Endothelial cell of umbilical vein (primary cell): ENCODE measurements around the gene FSTL3. TPM values are rescaled to one million over a fixed set of nuclear protein-coding genes. Genes with fewer than 3 reads are reported as not detected.

Experiments
- BruUV-seq: library from RNA; stranded (reverse); fragments of 400-500 nt; replicated peaks from 2 replicates; lab custom pipeline; 2021; lab: Mats Ljungman, UMichigan
- CTCF ChIA-PET: fragments of 300-600, 350-600 bp; sonication (Branson Sonifier 250); formaldehyde crosslinking; loops from one replicate; lab custom pipeline; 2021; ENCODE audit warnings: antibody characterized with exemption, inconsistent platforms; lab: Charles Lee
- POLR2A ChIA-PET: fragments of 300-600, 350-600 bp; sonication (Branson Sonifier 250); formaldehyde crosslinking; loops from one replicate; lab custom pipeline; 2021; ENCODE audit warnings: antibody characterized with exemption, inconsistent platforms; lab: Charles Lee
- DNase-seq: peaks from one replicate; pipeline ENCODE4 v3.0.0-alpha.2; 2011; ENCODE audit warnings: low read depth, low spot score
- FAIRE-seq: peaks from 2 replicates; lab custom pipeline; 2011; peaks lifted over from hg19 to GRCh38; lab: Jason Lieb, UNC
- H2AFZ ChIP-seq: 2 replicates; pipeline ENCODE4 v1.6.0; 2012; ENCODE audit warnings: low read depth, low read length, control low read depth, inconsistent platforms
- H3K27ac ChIP-seq: 2 replicates; pipeline ENCODE4 v1.5.1; 2011; ENCODE audit warnings: low read depth, mild to moderate bottlenecking, control low read depth, low read length, moderate library complexity; ENCODE audit not compliant: insufficient read depth
- H3K27me3 ChIP-seq, 2 experiments: 2 replicates each; pipeline versions ENCODE4 v1.6.0 to v1.6.1; 2011; ENCODE audit warnings: low read length in 2 of 2, mixed read lengths in 1 of 2; ENCODE audit not compliant: control insufficient read depth in 2 of 2, insufficient read depth in 2 of 2
- H3K36me3 ChIP-seq, 2 experiments: 2 replicates in 1 of 2; 3 replicates in 1 of 2; pipeline ENCODE4 v1.5.1; 2011; ENCODE audit warnings: low read length in 2 of 2, mild to moderate bottlenecking in 1 of 2, moderate library complexity in 1 of 2; ENCODE audit not compliant: control insufficient read depth in 2 of 2, insufficient read depth in 2 of 2; ENCODE audit errors: extremely low read depth in 1 of 2
- H3K4me1 ChIP-seq: 3 replicates; pipeline ENCODE4 v1.5.1; 2011; ENCODE audit warnings: mild to moderate bottlenecking, low read length; ENCODE audit not compliant: control insufficient read depth, insufficient read depth; ENCODE audit errors: extremely low read depth
- H3K4me2 ChIP-seq: 2 replicates; pipeline ENCODE4 v1.6.1; 2011; ENCODE audit warnings: low read length, control low read depth, mixed read lengths; ENCODE audit not compliant: insufficient read depth
- H3K4me3 ChIP-seq, 3 experiments: fragments of 200-600 bp in 1 of 3; sonication (generic), shearing (Covaris generic) in 1 of 3; replicated peaks in 1 of 3; 2 replicates each; pipeline ENCODE4 v1.5.1; 2011 to 2016; ENCODE audit warnings: control low read depth in 3 of 3, low read length in 3 of 3, mild to moderate bottlenecking in 2 of 3, inconsistent platforms in 1 of 3, low read depth in 1 of 3, moderate library complexity in 1 of 3; ENCODE audit not compliant: insufficient read depth in 1 of 3
- H3K79me2 ChIP-seq: 2 replicates; pipeline ENCODE4 v1.6.0; 2012; ENCODE audit warnings: low read length, inconsistent platforms; ENCODE audit not compliant: control insufficient read depth, insufficient read depth
- H3K9ac ChIP-seq: replicated peaks from 2 replicates; pipeline ENCODE3; 2011; ENCODE audit warnings: low read length, control low read depth; ENCODE audit not compliant: insufficient read depth; ENCODE audit errors: extremely low read depth
- H3K9me1 ChIP-seq: replicated peaks from 3 replicates; pipeline ENCODE4 v1.6.0; 2011; ENCODE audit warnings: mild to moderate bottlenecking, low read length; ENCODE audit not compliant: control insufficient read depth, insufficient read depth; ENCODE audit errors: extremely low read depth
- H3K9me3 ChIP-seq: replicated peaks from 2 replicates; pipeline ENCODE4 v1.5.1; 2012; ENCODE audit warnings: low read length, inconsistent platforms; ENCODE audit not compliant: control insufficient read depth, insufficient read depth
- H4K20me1 ChIP-seq: replicated peaks from 2 replicates; pipeline ENCODE3; 2011; ENCODE audit warnings: mild to moderate bottlenecking, low read length; ENCODE audit not compliant: control insufficient read depth, insufficient read depth; ENCODE audit errors: extremely low read depth
- FOS ChIP-seq: IDR thresholded peaks from 2 replicates; pipeline ENCODE4 v1.6.1; 2011; ENCODE audit warnings: mild to moderate bottlenecking, low read length, moderate library complexity, borderline replicate concordance; ENCODE audit not compliant: insufficient read depth
- GATA2 ChIP-seq: IDR thresholded peaks from 2 replicates; pipeline ENCODE4 v1.7.0; 2011; ENCODE audit warnings: low read depth, mild to moderate bottlenecking, moderate library complexity, mixed read lengths, low read length; ENCODE audit not compliant: insufficient read length, insufficient read depth
- POLR2AphosphoS5 ChIP-seq: IDR thresholded peaks from 2 replicates; pipeline ENCODE4 v1.6.1; 2012; ENCODE audit warnings: low read depth, mild to moderate bottlenecking, control low read depth, low read length, moderate library complexity; ENCODE audit not compliant: insufficient read depth
- dilution Hi-C: fragments of 300-500 bp; cut with MboI; formaldehyde crosslinking; loops from one replicate; pipeline ENCODE4 v1.15.0; 2019; ENCODE audit warnings: low sequenced_read_pairs; ENCODE audit not compliant: extremely low pct_ligation_motif_present
- intact Hi-C: fragments of 100-400 bp; cut with micrococcal nuclease; formaldehyde crosslinking; loops from one replicate; pipeline ENCODE4 v1.10.0; 2022
- polyA plus RNA-seq, 4 experiments: library from polyadenylated mRNA; depleted of rRNA in 3 of 4; stranded (reverse) in 3 of 4; unstranded in 1 of 4; fragments of >200 nt; gene quantifications; 2 replicates each; pipeline versions ENCODE4 v1.2.1 to v1.2.3, GENCODE V29; 2011 to 2012; ENCODE audit warnings: missing spikeins in 1 of 4
- total RNA-seq: library from RNA; stranded (reverse); gene quantifications from 2 replicates; pipeline ENCODE4 v1.2.3, GENCODE V29; 2021
- TF ChIP-seq, protein P1 (sequence below): IDR thresholded peaks from 2 replicates; pipeline ENCODE4 v1.6.1; 2011; ENCODE audit not compliant: insufficient read depth, insufficient read length

FSTL3 gene
- total and polyA plus RNA-seq, 2 donors (not counting 3 experiments of a cell fraction or from before 2014, with no cell fraction given) = 19.9 to 45.2 TPM

DNA sequence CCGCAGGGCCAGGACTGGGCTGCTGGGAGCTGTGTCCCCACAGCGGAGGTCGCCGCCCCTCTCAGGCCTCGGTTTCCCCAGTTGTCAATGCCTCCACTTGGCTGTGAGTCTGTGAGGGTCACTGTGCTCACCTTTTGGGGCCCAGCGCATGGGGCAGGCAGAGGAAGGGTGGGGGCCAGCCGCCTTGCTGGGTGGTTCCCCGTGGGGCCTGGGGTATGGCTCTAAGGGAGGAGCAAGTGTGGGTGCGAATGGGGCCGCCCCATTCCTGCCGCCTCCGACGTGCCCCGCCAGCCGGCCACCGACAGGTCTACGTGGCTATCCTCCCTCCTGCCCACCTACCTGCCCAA is 37.3 kb upstream of the FSTL3 start:
- dilution Hi-C loops = no loop called here
- no peak overlapping the region for H3K9ac ChIP-seq
- ChIA-PET CTCF (no interaction called here), POLR2A (no interaction called here)
- no peaks in the 10 kb centered on the region for H3K79me2 ChIP-seq
- no TSS peak for BruUV-seq
- DNase-seq (no peak), FAIRE-seq (no peak)
- no peak overlapping the region for H2AFZ ChIP-seq
- H3K9me1 ChIP-seq = no peaks in the 10 kb centered on the region
- no peak overlapping the region for H3K4me2 ChIP-seq
- H3K9me3 ChIP-seq = no peaks in the 10 kb centered on the region
- H3K36me3 ChIP-seq = no peaks in the 10 kb centered on the region
- TF ChIP-seq GATA2 (no peak), POLR2AphosphoS5 (no peak)
- H3K4me1 ChIP-seq = peaks cover 9% of the 10 kb centered on the region
- no peaks in the 10 kb centered on the region for H4K20me1 ChIP-seq
- no peak overlapping the region for H3K4me3 ChIP-seq
- no peaks in the 10 kb centered on the region for H3K27me3 ChIP-seq
- no peak overlapping the region for H3K27ac ChIP-seq
- intact Hi-C loops = no loop called here

DNA sequence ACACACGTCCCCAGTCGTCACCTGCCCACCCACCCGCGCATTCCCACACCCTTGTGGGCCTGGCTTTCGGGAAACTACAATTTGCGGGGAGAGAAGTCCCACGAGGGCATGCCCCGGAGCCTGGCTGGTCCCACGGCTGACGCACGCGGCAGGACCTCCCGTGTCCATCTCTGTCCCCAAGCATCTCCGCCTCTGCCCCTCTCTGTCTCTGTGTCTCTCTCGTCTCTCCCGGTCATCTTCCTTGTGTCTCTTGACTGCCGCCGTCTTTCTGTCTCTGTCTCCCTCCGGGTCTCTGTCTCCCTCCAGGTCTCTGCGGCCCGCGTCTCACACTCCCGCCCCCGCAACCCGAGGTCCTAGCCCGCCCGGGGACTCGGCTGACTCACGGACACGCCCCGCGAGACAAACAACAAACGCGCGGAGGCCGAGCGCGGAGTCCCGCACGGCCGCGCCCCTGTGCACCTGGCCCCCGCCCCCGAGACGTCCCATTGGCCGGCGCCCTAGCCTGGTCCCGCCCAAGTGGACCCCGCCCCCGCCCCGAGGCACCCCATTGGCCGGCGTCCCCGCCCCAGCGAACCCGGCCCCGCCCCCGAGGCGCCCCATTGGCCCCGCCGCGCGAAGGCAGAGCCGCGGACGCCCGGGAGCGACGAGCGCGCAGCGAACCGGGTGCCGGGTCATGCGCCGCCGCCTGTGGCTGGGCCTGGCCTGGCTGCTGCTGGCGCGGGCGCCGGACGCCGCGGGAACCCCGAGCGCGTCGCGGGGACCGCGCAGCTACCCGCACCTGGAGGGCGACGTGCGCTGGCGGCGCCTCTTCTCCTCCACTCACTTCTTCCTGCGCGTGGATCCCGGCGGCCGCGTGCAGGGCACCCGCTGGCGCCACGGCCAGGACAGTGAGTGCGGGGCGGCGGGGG is 36.7 kb upstream of the FSTL3 start, which contains the start of gene FGF22:
TSS of gene FGF22 (plus strand) at position 627 of the 908 bp plus-strand sequence. CDS start at position 674, 47 bp downstream.
- Histone ChIP-seq H4K20me1 (no peaks in the 10 kb centered on the region), H2AFZ (peak within 1 kb of the TSS; percentile 80), H3K4me2 (peak within 1 kb of the TSS; percentile 61), H3K27ac (no peak within 1 kb of the TSS), H3K9me1 (no peaks in the 10 kb centered on the region), H3K36me3 (no peaks in the 10 kb centered on the region), H3K4me1 (peaks cover 4% of the 10 kb centered on the region), H3K27me3 (no peaks in the 10 kb centered on the region), H3K4me3 (peak within 1 kb of the TSS; percentile 23 to 30 (median 28)), H3K9ac (no peak within 1 kb of the TSS), H3K79me2 (no peaks in the 10 kb centered on the region), H3K9me3 (no peaks in the 10 kb centered on the region)
- dilution Hi-C loops = no loop called here
- POLR2A ChIA-PET = no interaction called here
- FAIRE-seq (peak; percentile 77), DNase-seq (peak; percentile 82)
- TF ChIP-seq FOS (no peak), POLR2AphosphoS5 (no peak)
- TF ChIP-seq, protein P1, sequence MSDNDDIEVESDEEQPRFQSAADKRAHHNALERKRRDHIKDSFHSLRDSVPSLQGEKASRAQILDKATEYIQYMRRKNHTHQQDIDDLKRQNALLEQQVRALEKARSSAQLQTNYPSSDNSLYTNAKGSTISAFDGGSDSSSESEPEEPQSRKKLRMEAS = no peak
- intact Hi-C loops = no loop called here
- CTCF ChIA-PET = no interaction called here
- no TSS peak for BruUV-seq
